ENCODE data around the gene AXL. TPM values are rescaled to one million over a fixed set of nuclear protein-coding genes. Genes with fewer than 3 reads are reported as not detected.
"Not testable (repeated sequence)": the region's sequence is repeated elsewhere in the genome, so short reads cannot be mapped to it uniquely, and the experiment has no call there.

AXL gene
- total RNA-seq: under 1 TPM; 0.17 to 0.44 TPM

DNA sequence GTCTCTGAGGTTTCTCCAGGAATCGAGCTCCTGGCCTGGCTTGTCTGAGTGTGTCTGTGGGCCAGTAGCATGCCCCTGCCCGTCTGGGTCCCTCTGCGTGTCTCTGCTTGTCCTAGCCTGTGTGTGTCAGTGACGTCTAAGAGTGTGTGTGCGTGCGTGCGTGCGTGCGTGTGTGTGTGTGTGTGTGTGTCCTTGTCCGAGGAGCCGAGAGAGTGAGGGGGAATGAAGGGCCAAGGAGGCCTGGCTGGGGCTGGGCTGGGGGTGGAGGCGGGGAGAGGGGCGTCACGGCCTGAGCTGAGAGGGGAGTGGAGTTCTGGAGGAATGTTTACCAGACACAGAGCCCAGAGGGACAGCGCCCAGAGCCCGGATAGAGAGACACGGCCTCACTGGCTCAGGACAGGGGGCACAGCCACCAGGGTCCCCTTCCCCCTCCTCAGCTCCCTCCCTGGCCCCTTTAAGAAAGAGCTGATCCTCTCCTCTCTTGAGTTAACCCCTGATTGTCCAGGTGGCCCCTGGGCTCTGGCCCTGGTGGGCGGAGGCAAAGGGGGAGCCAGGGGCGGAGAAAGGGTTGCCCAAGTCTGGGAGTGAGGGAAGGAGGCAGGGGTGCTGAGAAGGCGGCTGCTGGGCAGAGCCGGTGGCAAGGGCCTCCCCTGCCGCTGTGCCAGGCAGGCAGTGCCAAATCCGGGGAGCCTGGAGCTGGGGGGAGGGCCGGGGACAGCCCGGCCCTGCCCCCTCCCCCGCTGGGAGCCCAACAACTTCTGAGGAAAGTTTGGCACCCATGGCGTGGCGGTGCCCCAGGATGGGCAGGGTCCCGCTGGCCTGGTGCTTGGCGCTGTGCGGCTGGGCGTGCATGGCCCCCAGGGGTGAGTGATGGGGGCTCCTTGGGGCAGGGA is at the start of gene AXL:
Gene AXL (plus strand): TSS at position 609 of the 893 bp plus-strand sequence. CDS start 170 bp downstream, at position 779.
- no peak within 1 kb of the TSS for H3K27ac Mint-ChIP-seq
- H3K27me3 Mint-ChIP-seq (ENCODE audit: low read depth): peaks cover 26% of the 10 kb centered on the region
- ATAC-seq (replicated peaks in 1 of 2): peak in 1 of 2 donors; percentile 10
- H3K36me3 Mint-ChIP-seq (ENCODE audit: insufficient read depth in 2 of 2): peaks cover 0 to 1% of the 10 kb centered on the region in 2 donors
- H3K9me3 Mint-ChIP-seq: no peaks in the 10 kb centered on the region
- H3K4me3 Mint-ChIP-seq: no peak within 1 kb of the TSS
- H3K4me1 Mint-ChIP-seq (ENCODE audit: low read depth): peaks cover 17% of the 10 kb centered on the region
- DNase-seq: no peak

DNA sequence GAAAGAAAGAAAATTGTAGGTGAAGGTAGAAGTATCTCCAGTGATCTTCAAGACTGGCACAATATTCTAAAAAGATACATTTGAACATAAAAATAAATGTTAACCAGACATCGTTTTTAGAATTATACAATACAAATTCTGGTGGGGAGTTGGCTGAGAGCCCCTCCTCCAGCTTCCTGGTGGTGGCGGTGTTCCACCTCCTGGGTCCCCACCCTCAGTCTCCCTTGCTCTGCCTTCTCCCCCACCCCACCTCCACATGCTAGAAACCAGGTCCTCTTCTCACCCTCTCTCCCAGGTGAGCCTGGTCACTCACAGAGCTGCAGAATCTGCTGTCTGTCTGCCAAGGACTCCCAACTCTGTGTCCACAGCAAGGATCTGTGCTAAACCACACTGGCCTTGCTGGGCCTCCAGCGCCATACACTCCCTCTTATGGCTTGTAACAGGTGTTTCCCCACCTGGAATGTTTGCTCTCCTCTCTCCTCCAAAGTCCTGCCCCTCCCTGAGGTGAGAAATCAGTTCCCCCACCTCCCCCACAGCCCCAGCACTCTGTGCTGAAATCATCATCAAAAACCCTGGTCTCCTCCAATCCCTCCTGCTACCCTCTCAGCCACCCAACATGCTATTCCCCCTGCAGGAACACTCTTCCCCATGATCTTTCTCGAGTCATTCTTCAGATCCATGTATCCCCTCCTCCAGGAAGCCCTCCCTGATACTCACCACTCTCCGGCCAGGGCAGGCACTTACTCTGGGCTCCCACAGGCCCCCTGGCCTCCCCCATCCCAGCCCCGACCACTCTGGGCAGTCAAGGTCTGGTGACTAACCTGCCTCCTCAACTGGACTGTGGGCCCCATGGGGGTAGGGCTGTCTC is 46.5 kb upstream of the AXL start:
- Mint-ChIP-seq H3K36me3 (ENCODE audit: insufficient read depth in 2 of 2) (no peaks in the 10 kb centered on the region), H3K27ac (no peak overlapping the region), H3K4me1 (ENCODE audit: low read depth) (peaks cover 15% of the 10 kb centered on the region), H3K27me3 (ENCODE audit: low read depth) (no peaks in the 10 kb centered on the region), H3K9me3 (no peaks in the 10 kb centered on the region), H3K4me3 (no peak overlapping the region)
- no peak for ATAC-seq (replicated peaks in 1 of 2)
- DNase-seq: no peak

DNA sequence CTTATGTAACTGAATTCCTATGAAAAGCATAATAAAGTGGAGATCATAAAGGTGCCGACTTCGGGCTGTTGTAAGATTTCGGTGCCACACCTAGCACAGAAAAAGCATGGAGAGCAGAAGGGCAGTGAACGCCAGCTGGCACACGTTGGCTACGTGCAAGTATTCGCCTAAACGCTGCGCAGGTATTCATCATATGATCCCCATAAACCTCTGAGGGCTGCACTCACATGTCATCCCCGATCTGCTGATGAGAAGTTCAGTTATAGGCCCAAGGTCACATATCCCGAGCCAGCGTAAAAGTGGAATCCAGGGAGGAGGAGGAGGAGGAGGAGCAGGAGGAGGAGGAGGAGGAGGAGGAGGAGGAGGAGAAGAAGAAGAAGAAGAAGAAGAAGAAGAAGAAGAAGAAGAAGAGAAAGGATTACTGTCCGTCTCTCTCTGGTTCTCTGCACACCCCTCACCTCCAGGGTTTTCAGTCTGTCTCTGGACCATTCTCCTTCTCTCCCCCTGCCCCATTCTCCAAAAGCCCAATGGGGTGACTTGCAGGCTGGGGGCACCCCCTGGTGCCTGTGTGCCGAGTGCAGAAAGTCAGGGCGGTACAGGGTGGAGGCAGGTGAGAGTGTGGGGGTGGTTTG is 44.6 kb upstream of the AXL start:
- H3K27me3 Mint-ChIP-seq (ENCODE audit: low read depth): no peaks in the 10 kb centered on the region
- H3K27ac Mint-ChIP-seq: no peak overlapping the region
- H3K4me3 Mint-ChIP-seq: no peak overlapping the region
- DNase-seq (no peak), ATAC-seq (replicated peaks in 1 of 2) (no peak)
- no peaks in the 10 kb centered on the region for H3K9me3 Mint-ChIP-seq
- H3K36me3 Mint-ChIP-seq (ENCODE audit: insufficient read depth in 2 of 2): no peaks in the 10 kb centered on the region
- peaks cover 15% of the 10 kb centered on the region for H3K4me1 Mint-ChIP-seq (ENCODE audit: low read depth)

DNA sequence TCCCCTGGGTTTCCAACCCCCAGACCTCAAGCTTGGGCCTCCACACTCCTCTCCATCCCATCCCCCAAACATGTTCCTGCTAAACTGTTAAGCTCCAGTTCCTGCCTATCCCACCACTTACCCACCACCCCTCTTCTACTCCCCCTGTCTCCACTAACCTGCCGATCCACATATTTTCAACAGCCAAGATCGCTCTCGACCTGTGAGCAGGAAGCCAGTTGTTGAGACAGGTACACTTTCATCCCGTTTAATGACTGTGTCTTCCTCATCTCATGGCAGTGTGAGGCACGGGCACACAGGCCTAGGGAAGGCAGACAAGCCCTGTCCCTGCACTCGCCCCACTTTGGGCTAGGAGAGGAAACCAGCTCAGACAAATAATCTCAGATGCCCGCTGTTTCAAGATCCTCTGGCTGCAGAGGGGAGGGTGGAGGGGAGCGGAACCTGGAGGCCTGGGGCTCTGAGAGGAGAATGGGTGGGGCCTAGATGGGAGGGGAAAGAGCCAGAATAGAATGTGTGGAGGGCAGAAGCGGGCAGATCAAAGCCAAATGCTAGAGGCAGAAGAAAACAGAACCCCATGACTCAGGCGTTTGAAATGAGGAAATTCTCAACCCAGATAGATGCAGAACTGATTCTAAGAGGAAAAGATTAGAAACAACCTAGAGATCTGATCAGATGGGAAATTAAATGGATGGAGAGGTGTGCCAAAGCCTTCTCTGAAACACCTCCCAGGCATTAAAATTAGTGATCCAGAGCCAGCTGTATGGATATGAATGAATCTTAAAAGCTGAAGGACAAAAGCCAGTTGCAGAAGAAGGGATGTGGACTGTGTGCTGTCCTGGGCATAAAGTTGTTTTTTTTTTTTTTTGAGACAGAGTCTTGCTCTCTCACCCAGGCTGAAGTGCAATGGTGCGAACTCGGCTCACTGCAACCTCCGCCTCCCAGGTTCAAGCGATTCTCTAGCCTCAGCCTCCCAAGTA is 42.9 kb upstream of the AXL start:
- peaks cover 15% of the 10 kb centered on the region for H3K4me1 Mint-ChIP-seq (ENCODE audit: low read depth)
- H3K36me3 Mint-ChIP-seq (ENCODE audit: insufficient read depth in 2 of 2): no peaks in the 10 kb centered on the region
- H3K9me3 Mint-ChIP-seq: no peaks in the 10 kb centered on the region
- H3K27ac Mint-ChIP-seq: peak overlapping the region; percentile 48
- DNase-seq (peak; percentile 28 to 51), ATAC-seq (replicated peaks in 1 of 2) (peak; percentile 85 to 95)
- H3K4me3 Mint-ChIP-seq: peak overlapping the region; percentile 42 to 73
- no peaks in the 10 kb centered on the region for H3K27me3 Mint-ChIP-seq (ENCODE audit: low read depth)

DNA sequence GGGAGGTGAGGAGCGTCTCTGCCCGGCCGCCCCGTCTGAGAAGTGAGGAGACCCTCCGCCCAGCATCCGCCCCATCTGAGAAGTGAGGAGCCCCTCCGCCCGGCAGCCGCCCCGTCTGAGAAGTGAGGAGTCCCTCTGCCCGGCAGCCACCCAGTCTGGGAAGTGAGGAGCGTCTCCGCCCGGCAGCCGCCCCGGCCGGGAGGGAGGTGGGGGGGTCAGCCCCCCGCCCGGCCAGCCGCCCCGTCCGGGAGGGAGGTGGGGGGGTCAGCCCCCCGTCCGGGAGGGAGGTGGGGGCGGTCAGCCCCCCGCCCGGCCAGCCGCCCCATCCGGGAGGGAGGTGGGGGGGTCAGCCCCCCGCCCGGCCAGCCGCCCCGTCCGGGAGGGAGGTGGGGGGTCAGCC is 38.9 kb upstream of the AXL start:
- H3K4me1 Mint-ChIP-seq (ENCODE audit: low read depth): peaks cover 21% of the 10 kb centered on the region
- H3K36me3 Mint-ChIP-seq (ENCODE audit: insufficient read depth in 2 of 2); ATAC-seq (replicated peaks in 1 of 2); H3K9me3 Mint-ChIP-seq; H3K27me3 Mint-ChIP-seq (ENCODE audit: low read depth); H3K27ac Mint-ChIP-seq; DNase-seq; H3K4me3 Mint-ChIP-seq: not testable (repeated sequence)

DNA sequence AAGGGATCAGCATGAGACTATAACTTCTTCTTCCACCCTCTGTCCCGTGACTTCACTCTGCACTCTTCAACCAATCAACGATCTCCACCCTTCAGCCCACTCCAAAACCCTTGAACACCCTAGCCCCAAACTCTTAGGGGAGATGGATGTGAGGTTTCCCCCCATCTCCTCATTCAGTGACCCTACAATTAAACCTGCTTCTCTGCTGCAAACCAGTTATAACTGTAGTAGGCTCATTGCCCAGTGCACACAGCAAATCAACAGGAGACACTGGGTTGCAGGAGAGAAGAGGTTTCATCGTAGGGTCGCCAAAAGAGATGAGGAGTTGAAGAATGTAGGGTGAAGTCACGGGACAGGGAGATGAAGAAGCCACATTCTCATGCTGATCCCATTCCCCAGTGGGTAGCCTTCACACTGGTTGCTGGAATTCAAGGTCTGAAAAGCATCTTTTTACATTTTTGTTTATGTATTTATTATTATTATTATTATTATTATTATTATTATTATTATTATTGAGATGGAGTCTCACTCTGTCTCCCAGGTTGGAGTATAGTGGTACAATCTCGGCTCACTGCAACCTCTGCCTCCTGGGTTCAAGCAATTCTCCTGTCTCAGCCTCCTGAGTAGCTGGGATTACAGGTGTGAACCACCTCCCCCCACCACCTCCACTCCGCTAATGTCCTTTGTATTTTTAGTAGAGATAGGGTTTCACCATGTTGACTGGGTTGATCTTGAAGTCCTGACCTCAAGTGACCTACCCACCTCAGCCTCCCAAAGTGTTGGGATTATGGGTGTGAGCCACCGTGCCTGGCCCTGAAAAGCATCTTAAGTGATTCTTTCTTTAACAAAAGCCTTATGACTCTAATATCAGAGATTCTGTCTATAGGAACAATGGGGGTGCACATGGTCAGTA is 31.8 kb upstream of the AXL start:
- DNase-seq: no peak
- peaks cover 23% of the 10 kb centered on the region for H3K27me3 Mint-ChIP-seq (ENCODE audit: low read depth)
- H3K9me3 Mint-ChIP-seq: no peaks in the 10 kb centered on the region
- ATAC-seq (replicated peaks in 1 of 2): no peak
- peaks cover 7% of the 10 kb centered on the region for H3K4me1 Mint-ChIP-seq (ENCODE audit: low read depth)
- no peak overlapping the region for H3K4me3 Mint-ChIP-seq
- H3K27ac Mint-ChIP-seq: no peak overlapping the region
- no peaks in the 10 kb centered on the region for H3K36me3 Mint-ChIP-seq (ENCODE audit: insufficient read depth in 2 of 2)

DNA sequence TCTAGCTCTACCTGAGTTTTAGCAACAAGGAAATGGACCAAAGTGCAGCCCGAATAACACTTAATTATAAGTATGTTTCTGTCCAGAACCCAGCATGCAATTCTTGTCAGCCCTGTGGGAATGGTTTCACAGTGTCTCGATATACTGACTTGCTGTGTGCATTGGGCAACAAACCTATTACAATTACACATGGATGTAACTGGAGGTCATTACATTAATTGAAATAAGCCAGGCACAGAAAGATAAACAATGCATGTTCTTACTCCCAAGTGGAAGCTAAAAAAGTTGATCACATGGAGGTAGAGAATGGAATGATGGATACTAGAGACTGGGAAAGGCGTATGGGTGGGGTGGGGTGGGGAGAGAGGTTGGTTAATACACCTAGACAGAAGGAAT is 31.1 kb upstream of the AXL start:
- DNase-seq: no peak
- Mint-ChIP-seq H3K4me3 (no peak overlapping the region), H3K9me3 (no peaks in the 10 kb centered on the region), H3K27ac (no peak overlapping the region), H3K4me1 (ENCODE audit: low read depth) (peaks cover 14% of the 10 kb centered on the region), H3K27me3 (ENCODE audit: low read depth) (peaks cover 29% of the 10 kb centered on the region), H3K36me3 (ENCODE audit: insufficient read depth in 2 of 2) (peaks cover 0 to 2% of the 10 kb centered on the region in 2 donors)
- ATAC-seq (replicated peaks in 1 of 2): no peak

DNA sequence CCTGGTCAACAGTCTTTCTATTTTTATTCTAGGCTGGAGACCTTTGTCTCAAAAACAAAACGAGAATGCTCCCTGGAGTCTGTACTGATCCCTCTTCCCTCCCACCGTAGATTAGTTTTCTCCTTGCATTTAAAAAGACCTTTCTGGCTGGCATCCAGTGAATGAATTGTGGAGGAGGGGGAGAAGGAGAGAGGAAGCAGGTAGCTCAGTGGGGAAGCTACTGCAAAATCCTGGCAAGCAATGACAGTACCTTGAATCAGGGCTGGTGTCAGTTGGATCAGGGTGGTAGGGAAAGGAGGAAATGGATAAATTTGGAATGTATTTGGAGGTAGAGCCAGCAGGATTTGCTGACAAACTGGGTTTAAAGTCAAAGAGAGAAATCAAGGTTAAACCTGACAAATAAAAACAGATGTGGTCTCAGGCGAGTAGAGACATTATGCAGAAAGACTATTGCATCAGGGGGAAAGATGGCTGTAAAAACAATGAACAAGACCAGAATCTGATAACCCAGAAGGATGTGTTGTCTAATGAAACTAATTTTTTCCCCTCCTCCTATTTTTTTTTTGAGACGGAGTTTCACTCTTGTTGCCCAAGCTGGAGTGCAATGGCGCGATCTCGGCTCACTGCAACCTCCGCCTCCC is 29.5 kb upstream of the AXL start:
- Mint-ChIP-seq H3K4me3 (no peak overlapping the region), H3K27me3 (ENCODE audit: low read depth) (peaks cover 34% of the 10 kb centered on the region), H3K36me3 (ENCODE audit: insufficient read depth in 2 of 2) (peaks cover 0 to 2% of the 10 kb centered on the region in 2 donors), H3K4me1 (ENCODE audit: low read depth) (peaks cover 17% of the 10 kb centered on the region), H3K9me3 (no peaks in the 10 kb centered on the region), H3K27ac (no peak overlapping the region)
- no peak for DNase-seq
- ATAC-seq (replicated peaks in 1 of 2): no peak

DNA sequence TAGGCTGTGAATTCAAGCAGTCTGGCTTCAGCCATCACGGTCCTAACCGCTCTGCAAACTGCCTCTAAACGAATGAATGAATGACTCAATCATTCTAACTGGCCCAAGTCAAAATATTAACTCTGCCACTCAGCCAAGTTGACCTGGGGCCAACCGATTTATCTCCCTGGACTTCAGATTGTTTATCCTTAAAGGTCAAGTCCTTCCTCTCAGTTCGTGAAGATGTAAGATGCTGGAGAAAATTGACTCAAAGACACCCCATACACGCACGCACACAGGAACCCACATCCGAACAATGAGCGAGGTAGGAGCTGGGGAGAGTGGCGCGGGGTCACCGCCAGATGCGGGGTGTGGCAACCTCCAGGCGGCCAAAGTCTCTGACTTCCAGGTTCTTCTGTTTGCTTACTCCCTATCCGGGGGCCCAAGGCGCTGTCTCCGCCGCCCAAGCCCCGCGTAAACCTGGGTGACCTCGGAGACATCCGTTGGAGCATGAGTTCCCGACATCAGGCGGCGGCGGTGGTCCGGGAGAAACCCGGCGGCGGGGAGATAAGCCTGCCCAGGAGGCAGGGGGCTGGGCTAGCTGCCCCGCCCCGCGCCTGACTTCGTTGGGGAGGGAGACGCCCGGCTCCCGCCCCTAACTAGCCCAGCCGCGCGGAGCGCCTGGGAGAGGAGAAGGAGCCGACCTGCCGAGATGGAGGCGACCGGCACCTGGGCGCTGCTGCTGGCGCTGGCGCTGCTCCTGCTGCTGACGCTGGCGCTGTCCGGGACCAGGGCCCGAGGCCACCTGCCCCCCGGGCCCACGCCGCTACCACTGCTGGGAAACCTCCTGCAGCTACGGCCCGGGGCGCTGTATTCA is 26.2 kb upstream of the AXL start, which contains the start of gene CYP2S1:
Gene CYP2S1 (plus strand): TSS at position 646 of the 856 bp plus-strand sequence. CDS start 46 bp downstream, at position 692.
- peak; percentile 23 to 32 for DNase-seq
- Mint-ChIP-seq H3K4me1 (ENCODE audit: low read depth) (peaks cover 17% of the 10 kb centered on the region), H3K27me3 (ENCODE audit: low read depth) (peaks cover 34% of the 10 kb centered on the region), H3K4me3 (peak within 1 kb of the TSS; percentile 71 to 78), H3K36me3 (ENCODE audit: insufficient read depth in 2 of 2) (peaks cover 0 to 2% of the 10 kb centered on the region in 2 donors), H3K9me3 (no peaks in the 10 kb centered on the region), H3K27ac (no peak within 1 kb of the TSS)
- ATAC-seq (replicated peaks in 1 of 2): peak; percentile 74

DNA sequence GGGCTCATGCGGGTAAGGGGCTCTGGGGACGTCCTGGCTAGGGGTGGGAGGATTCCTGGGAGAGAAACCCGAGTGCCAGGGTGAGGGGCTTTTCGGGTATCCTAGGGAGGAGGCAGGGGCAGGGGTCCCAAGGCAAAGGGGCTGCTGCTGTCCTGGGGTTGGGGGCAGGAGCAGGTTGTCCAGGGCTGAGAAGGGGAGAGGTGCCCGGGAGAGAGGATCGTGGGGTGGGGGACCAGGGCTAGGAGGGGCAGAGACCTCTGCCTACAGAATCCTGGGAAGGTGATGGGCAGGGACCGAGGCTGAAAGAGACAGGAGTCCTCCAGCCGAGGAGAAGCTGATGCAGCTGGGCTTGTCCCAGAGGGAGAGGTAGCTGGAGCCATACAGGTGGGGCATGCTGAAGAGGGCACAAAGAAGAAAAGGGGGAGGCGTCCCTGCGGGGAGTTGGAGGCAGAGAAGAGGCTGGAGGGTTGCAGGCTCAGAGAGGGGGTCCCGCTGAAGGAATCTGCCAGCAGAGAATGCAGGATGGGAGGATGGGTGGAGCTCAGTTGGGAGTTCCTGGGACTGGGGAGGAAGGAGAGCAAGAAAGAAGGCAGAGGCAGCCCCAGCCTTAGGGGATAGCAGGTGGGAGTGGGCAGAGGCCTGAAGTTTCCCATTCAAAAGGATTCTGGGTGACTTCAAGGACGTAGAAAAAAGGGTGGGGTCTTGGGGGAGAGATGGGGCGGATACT is 25.4 kb upstream of the AXL start:
- Mint-ChIP-seq H3K4me3 (peak overlapping the region; percentile 71 to 78), H3K27me3 (ENCODE audit: low read depth) (peaks cover 41% of the 10 kb centered on the region), H3K4me1 (ENCODE audit: low read depth) (peaks cover 17% of the 10 kb centered on the region), H3K27ac (no peak overlapping the region), H3K9me3 (no peaks in the 10 kb centered on the region), H3K36me3 (ENCODE audit: insufficient read depth in 2 of 2) (peaks cover 0 to 2% of the 10 kb centered on the region in 2 donors)
- DNase-seq: no peak
- no peak for ATAC-seq (replicated peaks in 1 of 2)

All from activated T-cell treated with anti-CD3 and anti-CD28 coated beads, Interleukin-2, amount 50 U/mL, for 72 hours (primary cell).